SH-SY5Y (cell line): ENCODE results near the gene IFT43.

Experiments used
- GATA2 ChIP-seq: IDR thresholded peaks from 2 replicates; pipeline ENCODE4 v1.6.1; 2011; ENCODE audit warnings: mild to moderate bottlenecking, low read depth, low read length
- GATA3 ChIP-seq: IDR thresholded peaks from 2 replicates; pipeline ENCODE4 v1.6.1; 2011; ENCODE audit warnings: low read depth, mild to moderate bottlenecking, low read length, moderate library complexity

DNA sequence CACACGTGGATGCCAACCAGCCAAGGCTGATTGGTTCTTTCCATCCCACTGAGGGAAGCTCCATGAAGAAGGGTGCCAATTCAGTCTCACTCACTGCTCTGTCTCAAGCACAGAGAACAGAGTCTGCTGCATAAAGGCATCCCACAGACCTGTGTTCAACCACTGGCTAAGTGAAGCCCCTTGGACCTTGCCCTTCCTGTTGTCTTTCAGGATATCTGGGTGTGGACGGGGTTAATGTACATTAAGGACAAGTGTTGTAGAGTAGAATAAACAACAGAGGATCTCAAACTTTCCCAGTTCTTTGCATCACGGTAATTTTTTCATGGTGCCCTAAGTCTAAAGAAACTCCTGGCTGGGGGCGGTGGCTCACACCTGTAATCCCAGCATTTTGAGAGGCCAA lies 133.0 kb downstream of the IFT43 start:
- TF ChIP-seq GATA2, result no peak
- TF ChIP-seq GATA3, result no peak
